Activated gamma-delta T cell treated with anti-CD3 and anti-CD28 coated beads, Interleukin-2, amount 50 U/mL, for 16 hours (primary cell): ENCODE data around the gene CTNNBL1.

Experiments used
- DNase-seq: peaks from one replicate; pipeline ENCODE4 v3.0.0-alpha.2; 2020; ENCODE audit warnings: low read depth

The CTNNBL1 gene

DNA sequence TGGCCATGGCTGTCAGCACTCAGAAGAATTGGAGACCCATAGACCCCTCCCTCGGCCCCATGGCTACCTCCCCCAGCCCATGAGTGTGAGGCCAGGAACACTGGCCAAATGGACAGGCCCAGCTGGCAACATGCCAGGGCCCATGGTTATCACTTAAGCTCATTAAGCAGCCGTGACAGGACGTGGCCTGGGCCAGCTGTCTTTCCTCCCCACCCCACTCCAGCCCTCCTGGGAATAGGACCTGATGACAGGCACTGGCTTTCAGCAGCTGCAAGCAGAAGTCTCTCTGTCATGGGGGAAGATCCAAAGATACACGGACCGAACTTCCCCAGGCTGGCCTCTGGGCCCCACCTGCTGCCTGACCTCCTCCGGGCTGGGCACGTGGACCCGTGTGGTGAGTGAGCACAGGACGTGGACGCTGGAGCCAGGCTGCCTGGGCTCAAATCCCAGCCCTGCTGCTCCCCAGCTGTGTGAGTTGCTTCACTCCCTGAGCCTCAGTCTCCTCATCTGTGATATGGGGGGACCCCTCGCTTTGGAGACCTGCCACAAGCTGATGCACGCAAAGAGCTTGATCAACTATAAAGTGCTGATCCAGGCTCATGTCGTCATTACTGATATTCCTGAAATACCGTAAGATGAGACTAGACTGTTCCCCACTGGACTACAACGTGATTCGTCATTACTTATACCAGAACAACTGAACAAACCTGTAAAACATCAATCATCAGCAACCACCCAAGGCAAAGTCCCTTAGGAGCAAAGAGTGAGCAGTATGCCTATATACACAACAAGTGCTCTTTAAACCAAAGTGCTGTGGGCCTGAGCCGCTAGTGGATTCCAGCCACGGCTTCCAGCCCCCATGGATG, 187.1 kb downstream of the CTNNBL1 start:
- DNase-seq, result no peak

DNA sequence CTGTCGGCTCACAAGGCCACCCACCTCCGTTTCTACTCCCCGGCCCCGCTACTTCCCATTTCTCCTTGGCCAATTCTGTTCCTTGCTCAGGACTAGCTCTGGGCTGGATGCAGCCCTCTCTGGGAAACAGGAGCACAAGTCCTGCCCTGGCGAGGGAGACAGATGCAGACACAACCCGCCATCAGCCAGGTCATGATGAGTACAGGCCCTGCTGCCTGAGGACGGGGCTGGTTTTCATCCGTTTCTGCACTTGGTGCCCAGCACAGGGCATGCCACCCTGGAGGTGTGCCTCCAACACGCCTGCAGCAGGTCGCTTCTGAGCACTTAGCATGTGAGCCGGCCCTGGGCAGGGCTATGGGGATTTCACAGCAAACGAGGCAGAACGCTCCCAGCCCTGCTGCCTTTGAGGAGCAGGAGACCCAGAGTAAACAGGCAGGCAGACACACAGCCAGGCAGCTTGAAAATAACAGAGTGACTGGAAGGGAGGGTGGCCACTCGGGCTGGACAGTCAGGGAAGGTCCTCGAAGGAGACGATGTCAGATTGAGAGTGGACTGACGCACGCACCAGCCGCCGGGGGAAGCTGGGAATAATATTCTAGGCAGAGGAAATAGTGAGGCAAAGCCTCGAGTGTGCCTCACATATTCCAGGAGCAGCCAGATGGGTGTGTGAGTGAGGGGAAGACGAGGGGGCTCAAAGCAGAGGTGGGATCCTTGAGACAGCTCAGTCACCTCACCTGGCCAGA, 187.9 kb downstream of the CTNNBL1 start:
- DNase-seq, result no peak

DNA sequence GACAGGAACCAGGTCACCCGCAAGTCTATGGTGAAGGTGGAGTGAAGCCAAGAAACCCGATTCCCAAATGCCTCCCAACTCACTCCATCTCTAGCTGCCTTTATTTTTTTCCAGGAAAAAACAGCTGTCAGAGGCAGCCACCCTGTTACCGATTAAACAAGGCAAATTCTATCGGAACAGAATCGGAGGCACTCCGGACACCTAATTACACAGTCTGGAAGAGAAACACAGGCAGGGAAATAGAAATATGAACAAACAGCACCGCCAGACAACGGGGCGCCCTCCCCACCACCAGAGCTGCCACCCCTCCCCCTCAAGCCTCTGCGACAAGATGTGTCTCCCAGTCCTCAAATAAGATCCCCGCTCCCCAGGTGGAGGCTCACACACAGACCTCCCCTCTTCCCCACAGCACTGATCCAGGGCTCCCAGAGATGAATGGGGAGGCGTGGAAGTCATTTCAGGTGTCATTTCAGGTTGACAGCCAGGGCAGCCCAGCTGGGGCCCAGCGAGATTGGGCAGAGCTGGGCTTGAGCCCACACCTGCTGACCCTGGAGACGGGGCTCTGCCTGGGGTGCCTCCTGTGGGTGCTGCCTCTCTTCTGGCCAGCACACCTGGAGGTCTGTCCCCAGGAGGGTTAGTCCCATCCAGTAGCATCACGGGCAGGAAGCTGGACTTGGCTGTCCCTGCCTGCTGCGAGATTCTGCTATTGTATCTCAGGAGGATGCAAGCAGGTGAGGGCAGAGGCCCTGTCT, 189.3 kb downstream of the CTNNBL1 start:
- no peak for DNase-seq

DNA sequence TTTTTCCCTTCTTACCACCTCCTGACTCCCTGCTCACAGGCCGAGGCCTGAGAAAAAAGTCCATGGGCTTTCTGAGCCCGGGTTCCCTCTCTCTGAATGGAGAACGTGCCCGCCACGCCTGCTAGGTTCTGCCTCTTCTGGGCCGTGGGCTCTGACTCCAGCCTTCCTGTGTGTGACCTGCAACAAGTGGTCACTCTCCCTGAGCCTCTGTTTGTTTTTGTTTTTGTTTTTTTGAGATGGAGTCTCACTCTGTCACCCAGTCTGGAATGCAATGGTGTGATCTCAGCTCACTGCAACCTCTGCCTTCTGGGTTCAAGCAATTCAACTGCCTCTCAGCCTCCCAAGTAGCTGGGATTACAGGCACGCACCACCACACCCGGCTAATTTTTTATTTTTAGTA, 191.2 kb downstream of the CTNNBL1 start:
- DNase-seq, result no peak

DNA sequence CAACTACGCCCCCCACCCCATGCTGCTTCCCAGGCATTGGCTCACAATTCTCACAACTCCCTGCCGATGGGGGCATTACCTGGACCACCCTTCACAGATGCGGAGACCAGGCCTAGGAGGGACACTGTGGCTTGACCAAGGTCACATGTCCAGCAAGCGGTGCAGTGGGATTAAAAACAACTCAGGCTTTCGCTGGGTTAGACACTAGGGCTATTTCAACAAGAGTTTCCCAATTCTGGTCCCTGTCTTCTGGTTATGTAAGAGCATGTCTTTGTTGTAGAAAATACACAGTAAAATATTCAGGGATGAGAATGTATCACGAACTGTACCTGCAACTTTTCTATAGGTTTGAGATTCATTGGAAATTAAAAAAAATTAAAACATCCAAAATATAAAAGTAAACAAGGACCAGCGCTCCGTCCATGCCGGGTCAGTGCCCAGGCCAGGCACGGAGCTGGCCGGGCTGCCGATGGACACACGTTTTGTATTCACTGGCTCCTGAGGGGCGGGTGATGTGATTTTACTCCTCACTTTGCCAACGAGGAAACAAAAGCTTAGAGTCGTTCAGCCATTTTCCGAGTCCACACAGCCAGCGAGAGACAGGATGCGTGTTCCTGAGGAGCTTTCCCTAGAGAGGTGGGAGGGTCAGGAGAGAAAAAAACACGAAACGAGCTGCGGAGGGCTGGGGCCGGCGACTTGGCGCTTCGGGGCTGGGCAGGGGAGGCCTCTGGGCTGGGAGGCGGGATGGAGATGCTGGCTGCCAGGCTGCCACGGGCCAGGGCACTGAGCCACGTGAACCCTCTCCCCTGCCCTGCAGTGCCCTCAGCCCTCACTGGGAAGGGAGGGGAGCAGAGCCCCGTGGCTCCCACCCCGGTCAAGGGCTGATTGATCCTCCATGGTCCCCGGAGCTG, 192.0 kb downstream of the CTNNBL1 start:
- no peak for DNase-seq

DNA sequence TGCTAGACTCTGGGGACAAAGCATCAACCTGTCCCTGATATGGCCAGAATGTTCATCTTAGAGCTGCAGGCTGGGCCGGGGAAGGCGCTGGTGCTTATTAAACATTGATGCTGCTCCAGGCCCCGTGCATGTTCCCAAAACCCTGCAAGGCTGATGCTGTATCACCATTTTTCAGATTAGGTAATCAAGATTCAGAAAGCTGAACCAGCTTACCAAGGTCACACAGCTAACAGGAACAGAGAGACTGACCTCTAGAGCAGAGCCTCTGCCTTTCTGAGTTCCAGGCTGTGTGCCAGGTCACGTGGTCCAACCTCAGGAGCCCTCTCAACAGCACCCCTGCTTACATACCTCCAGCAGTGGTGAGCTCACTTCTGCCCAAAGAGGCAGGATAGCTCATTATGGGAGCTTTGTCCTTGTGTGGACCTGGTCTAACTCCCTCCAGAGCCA, 193.0 kb downstream of the CTNNBL1 start:
- no peak for DNase-seq

DNA sequence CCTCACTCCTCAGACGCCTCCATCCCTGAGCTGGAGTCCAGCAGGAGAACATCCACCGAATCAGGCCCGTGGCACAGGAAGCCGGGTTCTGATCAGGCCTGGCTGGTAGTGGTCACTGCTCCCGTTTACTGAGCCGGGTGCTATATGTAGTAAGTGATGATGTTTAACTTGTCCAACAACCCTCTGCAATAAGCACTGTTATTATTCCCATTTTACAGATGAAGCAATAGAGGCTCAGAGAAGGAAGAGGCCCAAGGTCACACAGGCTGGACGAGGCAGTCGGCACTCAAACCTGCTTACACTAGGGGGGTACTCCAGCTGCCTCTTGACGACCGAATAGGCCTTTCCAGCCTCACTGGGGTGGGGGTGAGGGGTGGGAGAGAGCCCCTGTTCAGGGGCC, 194.8 kb downstream of the CTNNBL1 start:
- DNase-seq, result no peak

DNA sequence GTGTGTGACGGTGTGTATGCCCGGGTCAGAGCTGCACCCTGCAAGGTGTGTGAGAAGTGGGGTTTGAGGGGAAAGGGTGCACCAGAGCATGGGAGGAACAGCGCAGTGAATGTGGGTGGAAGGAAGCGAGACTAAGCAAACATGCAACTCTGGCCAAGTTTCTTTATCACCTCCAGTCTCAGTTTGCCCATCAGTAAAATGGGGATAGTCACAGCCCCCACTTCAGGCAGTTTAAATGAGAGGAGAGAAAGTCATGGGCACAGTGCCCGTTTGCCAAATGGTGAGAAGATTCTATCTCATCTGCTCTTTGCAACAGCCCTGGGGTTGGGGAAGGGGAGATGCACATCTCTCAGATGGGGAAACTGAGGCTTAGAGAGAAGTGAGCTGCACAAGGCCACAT, 196.3 kb downstream of the CTNNBL1 start:
- no peak for DNase-seq

DNA sequence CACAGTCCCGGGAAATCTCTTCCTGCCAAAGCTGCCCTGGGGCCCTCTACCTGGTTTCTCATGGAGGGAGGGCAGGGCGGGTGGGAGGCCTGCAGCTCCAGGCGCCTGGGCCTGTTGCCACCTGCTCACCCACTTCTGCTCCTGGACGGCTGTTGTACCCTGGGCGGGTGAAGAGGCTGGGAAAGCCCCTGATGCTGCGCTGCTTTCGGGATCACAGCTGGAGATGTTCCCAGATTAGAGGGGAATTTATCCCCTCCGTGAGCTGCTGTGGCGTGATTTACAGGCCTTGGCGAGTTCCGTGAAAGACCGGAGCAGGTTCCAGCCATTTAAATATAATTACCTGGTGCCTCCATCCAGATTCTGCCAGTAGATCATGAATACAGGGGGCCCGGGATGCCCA, 196.8 kb downstream of the CTNNBL1 start:
- DNase-seq, result no peak

DNA sequence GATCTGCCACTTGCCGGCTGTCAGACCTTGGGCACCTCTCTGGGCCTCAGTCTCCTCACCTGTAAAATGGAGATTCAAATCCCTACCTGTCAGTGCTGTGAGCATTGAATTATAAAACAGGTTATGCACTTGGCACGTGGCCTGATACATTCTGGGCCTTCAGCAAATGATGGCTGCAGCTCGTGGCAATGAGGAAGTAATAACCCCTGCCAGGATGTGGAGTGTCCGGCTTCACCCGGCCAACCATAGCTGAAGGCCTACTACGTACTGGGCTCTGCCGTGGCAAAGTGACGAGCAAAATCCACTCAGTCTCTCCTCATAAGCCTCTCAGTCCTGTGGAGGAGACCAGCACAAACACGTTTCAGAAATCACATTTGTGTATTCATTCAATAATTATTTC, 198.2 kb downstream of the CTNNBL1 start:
- no peak for DNase-seq

DNA sequence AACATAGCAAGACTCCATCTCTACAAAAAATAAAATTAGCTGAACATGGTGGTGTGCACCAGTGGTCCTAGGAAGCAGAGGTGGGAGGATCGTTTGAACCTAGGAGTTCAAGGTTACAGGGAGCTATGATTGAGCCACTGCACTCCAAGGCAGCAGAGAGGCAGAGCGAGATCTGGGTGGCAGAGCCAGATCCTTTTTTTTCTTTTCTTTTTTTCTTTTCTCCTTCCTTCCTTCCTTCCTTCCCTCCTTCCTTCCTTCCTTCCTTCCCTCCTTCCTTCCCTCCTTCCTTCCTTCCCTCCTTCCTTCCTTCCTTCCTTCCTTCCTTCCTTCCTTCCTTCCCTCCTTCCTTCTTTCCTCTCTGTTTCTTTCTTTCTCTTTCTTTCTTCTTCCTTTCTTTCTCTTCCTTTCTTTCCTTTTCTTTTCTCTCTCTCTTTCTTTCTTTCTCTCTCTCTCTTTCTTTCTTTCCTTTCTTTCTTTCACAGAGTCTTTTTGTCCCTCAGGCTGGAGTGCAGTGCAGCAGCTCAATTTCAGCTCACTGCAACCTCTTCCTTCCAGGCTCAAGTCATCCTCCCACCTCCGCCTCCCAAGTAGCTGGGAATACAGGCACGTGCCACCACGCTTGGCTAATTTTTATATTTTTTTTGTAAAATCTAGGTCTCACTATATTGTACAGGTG, 199.9 kb downstream of the CTNNBL1 start:
- DNase-seq, result no peak

DNA sequence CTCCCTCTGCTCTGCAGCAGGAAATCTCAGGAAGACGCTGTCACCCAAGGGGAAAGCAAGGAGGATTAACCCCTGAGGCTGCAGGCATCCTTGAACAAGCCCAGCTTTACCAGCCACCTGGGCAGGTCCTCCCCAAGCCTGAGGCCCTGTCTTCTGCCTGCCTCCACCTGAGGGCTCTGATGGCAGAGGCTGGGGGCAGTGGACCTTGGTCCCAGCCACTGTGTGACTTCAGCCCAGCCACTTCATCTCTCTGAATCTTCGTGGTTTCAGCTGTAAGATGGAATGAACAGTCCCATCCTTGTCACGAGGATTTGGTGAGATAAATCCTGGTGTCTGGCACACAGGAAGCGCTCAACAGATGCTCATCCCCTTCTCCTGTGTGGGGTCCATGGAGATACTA, 200.6 kb downstream of the CTNNBL1 start:
- DNase-seq, result no peak

DNA sequence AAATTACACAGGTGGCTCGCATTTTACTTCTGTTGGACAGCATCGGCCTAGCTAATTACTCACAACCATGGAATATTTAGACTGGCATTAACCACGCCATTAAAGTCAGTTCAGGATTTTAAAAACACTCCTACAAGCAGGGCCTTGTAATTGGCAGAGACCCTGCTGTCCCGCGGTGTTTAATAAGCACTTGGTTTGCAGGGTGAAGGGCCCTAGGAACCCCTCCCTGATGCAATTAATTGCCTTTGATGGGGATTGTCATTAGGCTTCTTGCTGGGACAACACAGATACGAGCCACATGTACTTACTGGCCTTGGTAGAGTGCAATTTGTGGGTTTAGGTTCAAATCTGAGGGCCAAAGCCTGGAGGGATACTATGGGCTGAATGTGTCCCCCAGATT, 201.3 kb downstream of the CTNNBL1 start:
- no peak for DNase-seq

DNA sequence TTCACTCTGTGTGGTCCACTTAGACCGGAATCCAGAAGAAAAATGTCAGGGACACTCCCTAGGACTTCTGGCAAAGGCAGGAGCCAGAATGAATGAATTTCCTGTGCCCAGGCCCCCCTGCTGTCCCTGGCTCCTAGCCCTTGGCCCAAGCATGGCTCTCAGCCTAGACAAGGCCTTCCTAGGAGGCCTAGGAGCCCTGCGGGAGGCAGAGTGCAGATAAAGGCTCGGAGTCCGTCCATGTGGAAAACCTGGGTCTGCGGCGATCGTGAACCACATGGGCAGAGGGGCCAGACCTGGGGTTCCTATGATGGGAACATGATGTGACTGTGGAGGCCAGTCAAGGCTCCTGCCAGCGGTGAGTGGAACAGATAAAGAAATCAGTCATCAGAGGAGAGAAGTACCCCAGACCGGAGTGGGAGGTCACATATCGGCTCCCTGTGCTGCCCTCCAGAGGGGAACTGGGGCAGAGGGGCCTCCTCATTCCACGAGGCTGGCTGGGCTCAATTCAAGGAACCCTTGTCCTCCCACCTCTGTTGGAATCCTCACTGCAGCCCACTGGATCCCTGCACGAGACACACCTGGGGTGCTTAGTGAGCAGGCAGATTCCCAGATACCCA, 203.2 kb downstream of the CTNNBL1 start:
- no peak for DNase-seq

DNA sequence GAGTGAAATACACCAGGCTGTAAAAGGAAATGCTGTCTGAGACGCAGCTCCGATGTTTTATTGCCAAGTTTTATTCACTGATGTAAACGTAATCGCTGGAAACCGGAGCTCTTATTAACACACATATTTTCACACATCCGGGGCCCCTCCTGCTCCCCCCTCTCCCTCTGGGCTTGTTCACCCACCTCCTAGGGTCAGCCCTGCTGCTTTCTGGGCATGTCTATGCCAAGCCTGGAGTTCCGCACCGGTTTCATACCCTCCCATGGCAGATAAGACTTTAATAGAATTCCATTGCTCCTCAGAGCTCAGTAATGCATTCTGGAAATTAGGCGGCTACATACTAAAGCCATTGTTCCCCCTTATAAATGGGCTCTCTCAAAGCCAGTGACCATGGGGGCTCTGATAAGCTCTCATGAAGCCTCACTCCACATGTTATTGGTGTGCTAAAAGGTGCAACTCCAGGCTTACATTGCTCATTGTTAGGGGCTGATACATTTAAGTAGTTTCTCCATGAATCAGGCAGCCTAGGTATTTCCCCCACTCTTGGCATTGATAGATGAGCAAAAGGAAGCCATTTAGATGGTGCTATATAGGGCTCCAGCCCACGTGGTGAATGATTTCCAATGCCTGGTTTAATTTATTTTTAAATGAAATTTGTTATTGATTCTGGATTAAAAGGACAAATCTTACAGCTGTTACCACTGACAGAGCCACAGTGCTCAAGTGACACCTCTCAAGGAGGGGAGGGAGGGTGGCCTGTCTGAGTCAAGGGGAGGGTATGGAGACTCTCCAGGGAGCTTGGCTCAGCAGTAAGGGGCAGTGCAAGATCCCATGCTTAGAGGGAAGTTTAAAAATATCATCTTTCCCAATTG, 204.6 kb downstream of the CTNNBL1 start:
- no peak for DNase-seq

DNA sequence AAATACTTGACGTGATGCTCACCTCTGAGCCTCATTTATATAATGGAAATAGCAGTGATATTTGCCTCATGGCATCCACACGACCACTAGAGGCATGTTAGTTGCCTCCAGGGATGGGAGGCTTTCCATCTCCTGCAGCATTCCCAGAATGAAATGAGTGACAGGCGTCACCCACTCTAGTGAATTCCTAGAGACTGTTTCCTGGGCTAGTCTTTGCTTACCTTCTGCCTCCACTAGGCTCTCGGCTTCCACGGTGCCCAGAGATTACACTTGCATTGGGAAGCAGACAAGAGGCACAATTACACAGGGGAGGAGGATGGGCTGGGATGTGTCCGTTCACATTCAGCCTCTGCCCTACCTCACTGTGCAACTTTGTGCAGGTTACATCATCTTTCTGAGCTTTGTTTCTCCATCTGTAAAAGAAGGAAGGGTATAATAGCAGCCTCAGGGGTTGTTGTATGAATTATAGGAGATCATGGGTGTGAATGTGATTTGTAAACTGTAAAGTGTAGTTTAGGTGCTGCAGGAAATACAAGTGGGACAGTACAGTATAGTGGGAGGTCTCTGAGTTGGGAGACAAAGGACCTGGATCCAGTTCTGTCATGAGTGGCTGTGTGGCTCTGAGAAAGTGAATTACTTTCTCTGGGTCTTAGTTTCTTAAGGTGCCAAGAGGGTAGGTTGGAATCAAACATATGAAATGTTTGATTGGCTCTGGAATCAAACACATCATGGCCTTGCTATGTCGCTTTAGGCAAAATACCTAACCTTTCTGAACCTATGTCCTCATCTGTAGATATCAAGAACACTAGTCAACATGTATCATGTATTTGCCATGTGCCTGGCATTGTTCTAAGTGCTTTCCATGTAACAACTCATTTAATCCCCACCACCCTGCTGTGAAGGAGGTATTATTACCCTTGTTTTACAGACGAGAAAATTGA, 205.5 kb downstream of the CTNNBL1 start:
- no peak for DNase-seq

DNA sequence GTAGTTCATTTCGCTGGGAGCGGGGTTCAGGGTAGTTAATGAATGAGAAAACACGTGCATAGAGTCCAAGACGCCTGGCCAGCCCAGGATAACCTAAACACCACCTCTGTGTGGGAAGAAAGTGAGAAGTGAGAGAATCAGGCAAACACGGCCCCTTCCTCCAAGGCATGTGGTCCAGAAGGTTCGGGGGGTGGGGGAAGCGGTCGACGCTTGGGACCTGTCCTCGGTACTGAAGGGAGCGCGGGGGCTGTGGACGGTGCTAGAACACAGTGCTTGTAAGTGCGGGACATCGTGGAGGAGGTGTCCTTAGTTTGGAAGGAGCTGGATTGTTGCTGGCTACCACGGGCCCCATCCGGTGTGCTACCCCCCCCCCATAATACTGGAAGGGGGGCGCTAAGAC, 207.4 kb downstream of the CTNNBL1 start:
- DNase-seq, result no peak
